Suppressor macrophage (primary cell): Measurements from ENCODE around the gene KIFBP.
"Not testable (repeated sequence)": the region's sequence is repeated elsewhere in the genome, so short reads cannot be mapped to it uniquely, and the experiment has no call there.

Experiments
- DNase-seq, 4 experiments: peaks; one replicate each; pipeline ENCODE4 v3.0.0-alpha.2; 2020 to 2022

KIFBP gene

GRCh38 chr10:69005704-69006485 is 17.3 kb downstream of the KIFBP start:
- DNase-seq = no peak

GRCh38 chr10:69007260-69007659 is 18.7 kb downstream of the KIFBP start:
- DNase-seq = no peak

- DNase-seq = peak in 1 of 4 experiments; percentile 12
Measured at GRCh38 chr10:69009360-69009759, 20.8 kb downstream of the KIFBP start.

DNA sequence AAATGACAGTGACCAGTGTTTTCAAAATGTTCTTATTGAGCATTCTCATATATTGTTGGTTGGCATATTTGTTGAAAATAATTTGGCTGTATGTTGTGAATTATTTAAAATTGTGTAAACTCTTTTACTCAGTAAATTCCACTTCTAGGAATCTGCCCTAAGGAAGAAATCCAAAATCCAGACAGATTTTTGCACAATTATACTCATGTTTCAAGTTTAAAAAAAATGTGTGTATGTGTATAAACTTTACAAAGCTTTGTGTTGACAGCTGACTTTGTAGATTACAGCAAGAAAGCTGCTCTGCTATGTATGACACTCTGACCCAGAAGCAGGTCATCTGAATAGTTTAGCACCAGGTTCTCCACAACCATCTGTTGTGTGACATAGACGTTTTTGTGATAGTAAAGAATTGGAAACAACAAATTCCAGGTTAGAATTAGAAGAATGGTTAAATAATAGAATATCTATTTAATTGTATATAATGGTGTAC is 21.6 kb downstream of the KIFBP start:
- DNase-seq = no peak

DNA sequence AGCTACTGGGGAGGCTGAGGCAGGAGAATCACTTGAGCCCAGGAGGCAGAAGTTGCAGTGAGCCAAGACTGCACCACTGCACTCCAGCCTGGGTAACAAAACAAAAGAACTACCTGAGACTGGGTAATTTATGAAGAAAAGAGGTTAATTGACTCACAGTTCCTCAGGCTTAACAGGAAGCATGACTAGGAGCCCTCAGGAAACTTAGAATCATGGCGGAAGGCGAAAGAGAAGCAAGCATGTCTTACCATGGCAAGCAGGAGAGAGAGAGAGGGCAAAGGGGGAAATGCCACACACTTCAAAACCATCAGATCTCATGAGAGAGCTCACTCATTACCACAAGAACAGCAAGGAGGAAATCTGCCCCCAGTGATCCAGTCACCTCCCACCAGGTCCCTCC is 24.2 kb downstream of the KIFBP start:
- DNase-seq = peak; percentile 10 to 43 (median 27)

GRCh38 chr10:69014171-69014570 is 25.6 kb downstream of the KIFBP start:
- peak in 3 of 4 experiments; percentile 8 to 17 (median 12) for DNase-seq

DNA sequence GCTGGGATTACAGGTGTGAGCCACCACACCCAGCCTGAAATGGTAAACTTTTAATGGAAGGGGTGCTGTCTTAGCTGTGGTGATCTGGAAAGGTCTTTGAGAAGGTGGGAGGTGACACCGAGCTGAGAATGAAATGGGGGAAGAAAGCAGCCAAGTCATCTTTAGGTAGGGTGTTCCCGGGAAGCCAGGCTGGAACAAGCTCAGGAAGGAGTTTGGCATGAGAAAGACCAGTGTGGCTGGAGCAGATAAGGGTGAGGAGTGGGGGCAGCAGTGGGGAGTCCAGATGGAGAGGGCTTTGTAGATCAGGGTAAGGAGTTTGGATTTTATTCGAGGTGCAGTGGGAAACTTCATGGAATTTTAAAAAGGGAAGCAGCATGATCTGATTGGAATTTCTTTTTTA is 30.0 kb downstream of the KIFBP start:
- DNase-seq = no peak

DNA sequence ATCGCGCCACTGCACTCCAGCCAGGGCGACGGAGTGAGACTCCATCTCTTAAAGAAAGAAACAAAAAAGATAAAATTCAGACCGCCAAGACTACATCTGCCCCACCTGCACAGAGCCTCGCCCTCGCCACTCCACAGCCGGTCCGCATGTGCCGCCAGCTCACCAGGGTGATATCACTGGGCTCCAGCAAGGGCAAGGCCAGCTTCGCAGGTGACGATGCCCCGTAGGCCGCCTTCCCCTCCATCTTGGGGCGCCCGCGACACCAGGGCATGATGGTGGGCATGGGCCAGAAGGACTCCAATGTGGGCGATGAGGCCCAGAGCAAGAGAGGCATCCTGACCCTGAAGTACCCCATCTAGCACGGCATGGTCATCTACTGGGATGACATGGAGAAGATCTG is 34.0 kb downstream of the KIFBP start:
- no peak for DNase-seq

GRCh38 chr10:69025370-69025896 is 36.8 kb downstream of the KIFBP start:
- no peak for DNase-seq

- DNase-seq = no peak
Measured at GRCh38 chr10:69033256-69033655, 44.7 kb downstream of the KIFBP start.

DNA sequence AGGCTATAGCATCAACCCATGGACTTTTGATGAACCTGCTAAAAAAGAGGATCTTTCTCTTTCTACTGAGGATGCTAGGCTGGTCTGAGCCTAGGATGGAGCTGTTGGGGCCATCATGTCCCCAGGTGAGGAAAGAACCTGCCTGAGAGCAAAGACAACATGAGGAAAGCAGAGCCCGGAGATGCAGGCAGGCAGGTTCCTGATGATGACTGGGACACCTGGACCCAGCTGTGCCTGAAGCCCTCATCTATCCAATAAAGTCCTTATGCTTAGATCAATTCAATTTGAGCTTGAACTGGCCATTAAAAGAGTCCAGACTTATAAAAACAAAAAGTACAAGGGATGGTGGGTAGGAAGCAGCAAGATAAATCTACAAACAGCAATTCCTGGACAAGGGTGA is 48.9 kb downstream of the KIFBP start:
- DNase-seq = no peak

DNA sequence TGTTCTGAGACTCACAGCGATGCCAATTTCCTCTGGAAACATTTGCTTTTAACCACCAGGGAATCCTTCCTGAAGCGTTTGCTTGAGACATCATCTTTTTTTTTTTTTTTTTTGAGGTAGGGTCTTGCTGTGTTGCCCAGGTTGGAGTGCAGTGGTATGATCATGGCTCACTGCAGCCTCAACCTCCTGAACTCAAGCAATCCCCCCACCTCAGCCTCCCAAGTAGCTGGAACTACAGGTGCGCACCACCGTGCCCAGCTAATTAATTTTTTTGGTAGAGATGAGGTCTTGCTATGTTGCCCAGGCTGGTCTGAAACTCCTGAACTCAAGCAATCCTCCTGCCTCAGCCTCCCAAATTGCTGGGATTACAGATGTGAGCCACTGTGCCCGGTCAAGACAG is 52.3 kb downstream of the KIFBP start:
- DNase-seq = not testable (repeated sequence)

DNA sequence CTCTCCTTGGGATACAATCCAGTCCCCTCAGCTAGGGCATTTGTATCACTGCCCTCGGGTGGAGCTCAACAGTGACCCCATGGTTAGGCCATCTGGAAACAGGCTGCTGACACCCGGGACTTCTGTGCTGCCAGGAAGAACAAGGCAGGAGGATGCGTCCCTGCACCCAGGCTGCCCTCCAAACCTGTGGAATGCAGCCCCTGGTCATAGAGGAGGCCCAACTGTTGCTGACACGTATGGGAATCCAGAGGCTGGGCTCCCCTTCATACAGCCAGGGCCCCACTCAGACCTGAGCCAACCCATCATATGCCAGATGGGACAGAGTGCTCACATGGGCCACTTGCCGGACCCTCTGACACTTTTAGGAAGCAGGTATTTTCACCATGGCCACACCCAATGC is 53.8 kb downstream of the KIFBP start:
- DNase-seq = no peak

DNA sequence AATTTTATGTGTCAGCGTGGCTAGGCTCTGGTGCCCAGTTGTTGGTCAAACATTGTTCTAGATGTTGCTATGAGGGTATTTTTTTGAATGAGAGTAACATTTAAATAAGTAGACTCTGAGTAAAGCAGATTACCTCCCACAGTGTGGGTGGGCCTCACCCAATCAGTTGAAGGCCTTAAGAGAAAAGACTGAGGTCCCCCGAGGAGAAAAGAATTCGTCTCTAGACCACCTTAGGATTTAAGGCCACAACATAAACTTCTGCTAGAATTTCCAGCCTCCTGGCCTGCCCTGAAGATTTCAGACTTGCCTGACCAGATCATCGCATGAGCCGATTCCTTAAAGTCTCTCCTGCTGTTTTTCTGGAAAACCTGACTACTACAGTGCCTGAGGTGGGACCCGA is 54.2 kb downstream of the KIFBP start:
- DNase-seq = no peak

- DNase-seq = peak; percentile 47 to 70 (median 54)
Measured at GRCh38 chr10:69043931-69044531, 55.4 kb downstream of the KIFBP start.

- peak; percentile 40 to 81 (median 69) for DNase-seq
Measured at GRCh38 chr10:69044546-69044945, 55.9 kb downstream of the KIFBP start.

DNA sequence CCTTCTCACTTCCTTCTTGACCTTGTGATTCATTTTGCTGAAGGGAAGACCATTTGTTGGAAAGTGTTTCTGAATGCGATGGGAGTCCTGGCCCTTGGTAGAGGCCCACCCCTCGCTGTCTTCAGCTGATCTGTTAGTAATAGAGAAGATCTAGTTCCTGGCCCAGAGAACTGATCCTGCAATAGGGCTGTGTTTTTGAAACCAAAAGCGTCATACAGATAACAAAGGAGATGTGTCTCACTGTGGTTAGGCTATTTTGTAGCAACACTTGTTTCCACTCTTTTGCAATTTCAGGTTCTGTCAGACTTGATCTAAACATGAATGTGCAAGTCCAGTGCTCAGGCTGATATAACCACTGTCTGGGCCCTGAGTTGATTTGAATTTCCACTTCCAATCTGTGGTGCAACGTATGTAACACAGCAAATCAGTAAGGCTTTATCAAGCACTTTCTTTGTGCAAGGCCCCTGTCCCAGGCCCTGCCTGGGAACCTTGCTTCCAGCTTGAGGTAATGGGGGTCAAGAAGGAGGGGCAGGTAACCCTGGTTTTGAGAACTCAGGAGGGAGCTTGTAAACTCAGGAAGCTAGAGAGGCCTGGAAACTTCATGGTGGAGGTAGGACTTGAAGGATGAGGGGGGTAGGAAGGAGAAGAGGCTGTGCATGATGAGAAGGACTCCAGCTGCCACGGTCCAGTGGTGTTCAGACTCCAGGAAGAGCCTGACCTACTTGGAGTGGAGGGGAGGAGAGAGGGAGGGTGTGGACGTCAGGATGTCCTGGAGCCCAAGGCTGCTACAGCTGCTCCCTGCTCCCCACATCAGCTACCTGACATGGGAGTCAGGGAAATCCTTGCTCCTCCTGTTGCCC is 57.1 kb downstream of the KIFBP start:
- DNase-seq = peak; percentile 82 to 97 (median 86)

DNA sequence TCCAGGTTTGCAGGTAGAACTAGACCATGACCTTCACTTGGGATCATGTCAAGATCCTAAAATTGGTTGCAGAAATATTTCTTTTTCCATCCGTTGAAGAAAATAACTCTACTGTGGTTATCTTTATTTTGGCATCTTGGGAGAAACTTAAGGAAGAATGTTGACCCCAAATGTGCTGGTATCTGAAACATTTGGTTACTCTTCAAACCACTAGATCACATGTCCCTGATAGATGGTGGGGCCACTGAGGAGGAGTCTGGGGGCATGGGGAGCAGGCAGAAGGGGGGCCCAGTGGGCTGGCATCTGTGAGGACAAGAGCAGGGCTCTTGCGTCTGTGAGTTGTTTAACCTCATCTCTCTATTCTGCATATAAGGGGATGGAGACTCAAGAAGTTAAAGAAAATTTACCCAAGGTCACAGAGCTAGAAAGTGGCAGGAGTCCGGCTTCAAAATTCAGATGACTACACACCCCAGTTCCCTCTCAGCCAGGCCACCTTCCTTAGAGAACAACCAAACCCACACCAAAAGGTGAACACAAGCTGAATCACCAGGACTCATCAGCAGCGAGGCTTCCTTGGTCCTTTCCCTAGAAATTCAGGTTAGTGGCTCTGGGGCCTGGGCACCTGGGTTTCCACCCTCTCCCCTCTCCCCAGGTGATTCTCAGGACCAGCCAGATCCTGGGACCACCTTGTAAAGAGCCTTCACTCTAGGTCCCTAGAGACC is 58.7 kb downstream of the KIFBP start:
- DNase-seq = peak; percentile 71 to 80 (median 76)

DNA sequence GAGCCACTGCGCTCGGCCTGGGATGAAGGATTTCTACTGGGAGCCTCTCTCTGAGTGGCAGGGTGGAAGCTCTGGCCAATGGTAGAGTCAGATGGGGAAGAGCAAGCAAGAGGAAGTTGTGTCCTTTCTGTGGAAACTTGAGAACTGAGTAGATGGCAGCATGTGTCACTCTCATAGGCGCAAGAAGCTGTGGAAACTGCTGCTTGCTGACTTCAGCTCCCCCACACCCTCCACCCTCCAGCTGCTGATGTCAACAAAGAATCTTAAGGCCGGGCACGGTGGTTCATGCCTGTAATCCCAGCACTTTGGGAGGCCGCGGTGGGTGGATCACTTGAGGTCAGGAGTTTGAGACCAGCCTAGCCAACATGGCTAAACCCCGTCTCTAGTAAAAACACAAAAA is 59.5 kb downstream of the KIFBP start:
- peak; percentile 93 to 98 (median 96) for DNase-seq

- DNase-seq = peak; percentile 81 to 92 (median 90)
Measured at GRCh38 chr10:69049566-69049961, 61.0 kb downstream of the KIFBP start.

GRCh38 chr10:69051303-69051702 is 62.7 kb downstream of the KIFBP start:
- DNase-seq = peak; percentile 87 to 95 (median 92)
